Erythroblast (primary cell): Measurements from ENCODE around the gene DAB2IP.

Experiments used
- GATA1 ChIP-seq: IDR thresholded peaks from 2 replicates; pipeline ENCODE4 v1.6.1; 2011; ENCODE audit warnings: low read depth, mild to moderate bottlenecking, control low read depth, low read length, moderate library complexity
- POLR2A ChIP-seq: IDR thresholded peaks from 2 replicates; pipeline ENCODE4 v1.6.1; 2011; ENCODE audit warnings: mild to moderate bottlenecking, low read length

DNA sequence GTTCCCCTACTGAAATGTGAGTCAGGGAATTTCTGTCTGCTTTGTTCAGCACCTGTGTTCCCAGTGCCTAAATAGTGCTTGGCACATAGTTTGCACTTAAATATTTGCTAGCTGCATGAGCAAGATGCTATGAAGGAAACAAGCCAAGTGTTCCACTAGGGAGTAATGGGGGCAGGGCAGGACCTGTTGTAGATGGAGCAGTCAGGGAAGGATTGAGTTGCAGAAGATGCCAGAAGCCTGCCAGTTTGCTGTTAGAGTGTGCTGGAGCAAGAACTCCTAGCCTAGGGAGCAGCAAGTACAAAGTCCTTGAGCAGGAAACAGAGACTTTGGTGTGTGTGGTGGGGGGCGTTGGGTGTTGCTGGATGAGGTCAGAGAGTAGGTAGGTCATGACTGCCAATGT is 87.5 kb downstream of the DAB2IP start:
- no peak for TF ChIP-seq POLR2A
- TF ChIP-seq GATA1 = no peak
